Measurements from ENCODE around the gene PHEX. TPM values are rescaled to one million over a fixed set of nuclear protein-coding genes. Genes with fewer than 3 reads are reported as not detected.

PHEX gene
- total RNA-seq (2013) = 0.15 TPM
- polyA plus RNA-seq (under 1 TPM in 1 of 3 donors, not detected in 2; 0.03 TPM), polyA minus RNA-seq (not detected in 2 replicates), total RNA-seq (0.41 to 2.5 (median 0.75) reads per million in 11 experiments)

DNA sequence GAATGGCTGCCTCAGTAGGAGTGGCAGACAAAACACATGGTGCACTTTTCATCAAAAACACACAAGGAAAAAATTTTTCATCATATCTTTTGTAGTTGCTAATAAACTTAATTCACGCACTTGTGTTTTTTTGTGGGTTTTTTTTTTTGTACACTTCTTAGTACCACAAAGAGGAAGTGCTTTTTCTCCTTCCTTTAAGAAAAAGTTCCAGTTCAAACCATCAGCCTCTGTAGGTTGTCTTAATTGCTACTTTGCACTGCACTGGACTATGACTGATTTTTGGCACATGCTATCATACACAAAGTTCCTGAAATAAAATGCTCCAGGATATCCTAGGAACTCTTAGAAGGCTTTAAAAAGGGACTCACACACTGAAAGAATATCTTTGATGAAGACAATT lies at the start of gene PHEX:
Gene PHEX (plus strand): TSS at position 242 of the 400 bp plus-strand sequence. CDS start 681 bp downstream, outside the sequence.
- DNase-seq = peak in 1 of 3 donors; percentile 1
- no peaks in the 10 kb centered on the region for H3K79me2 ChIP-seq (ENCODE audit: insufficient read depth, low read length)
- H3K27ac Mint-ChIP-seq = no peak within 1 kb of the TSS
- H3K4me3 Mint-ChIP-seq = no peak within 1 kb of the TSS
- no peak within 1 kb of the TSS for H3K9ac ChIP-seq (ENCODE audit: insufficient read depth, low read length, poor library complexity, severe bottlenecking)
- intact Hi-C loops (cut with micrococcal nuclease) = no loop called here
- peaks cover 2% of the 10 kb centered on the region for H3K4me1 Mint-ChIP-seq
- H3K9me3 Mint-ChIP-seq = no peaks in the 10 kb centered on the region
- no CpG with 5 or more reads among the region's 1 CpG for WGBS (ENCODE audit: insufficient coverage)
- no peak within 1 kb of the TSS for H3K4me2 ChIP-seq (replicated peaks; ENCODE audit: extremely low read depth, low read length, poor library complexity, severe bottlenecking)
- no peaks in the 10 kb centered on the region for H4K20me1 ChIP-seq (ENCODE audit: insufficient read depth, low read length)
- H3K4me3 ChIP-seq (replicated peaks in 1 of 3; ENCODE audit: low read depth in 2 of 3, low read length in 3 of 3) = no peak within 1 kb of the TSS
- no peaks in the 10 kb centered on the region for H3K27me3 ChIP-seq (ENCODE audit: control insufficient read depth in 2 of 2, insufficient read depth in 2 of 2, low read length in 2 of 2)
- no peaks in the 10 kb centered on the region for H3K9me3 ChIP-seq (replicated peaks in 1 of 2; ENCODE audit: control insufficient read depth in 1 of 2, insufficient read depth in 1 of 2, low read length in 2 of 2)
- H3K36me3 Mint-ChIP-seq = no peaks in the 10 kb centered on the region
- no peaks in the 10 kb centered on the region for H3K4me1 ChIP-seq (ENCODE audit: control insufficient read depth in 1 of 2, insufficient read depth in 2 of 2, low read length in 2 of 2)
- H3K36me3 ChIP-seq (replicated peaks in 1 of 2; ENCODE audit: control insufficient read depth in 1 of 2, insufficient read depth in 2 of 2, low read length in 2 of 2) = no peaks in the 10 kb centered on the region
- peaks cover 0 to 1% (median 1%) of the 10 kb centered on the region in 3 donors for H3K27me3 Mint-ChIP-seq (ENCODE audit: low read depth in 3 of 3)
- TF ChIP-seq, protein P1, sequence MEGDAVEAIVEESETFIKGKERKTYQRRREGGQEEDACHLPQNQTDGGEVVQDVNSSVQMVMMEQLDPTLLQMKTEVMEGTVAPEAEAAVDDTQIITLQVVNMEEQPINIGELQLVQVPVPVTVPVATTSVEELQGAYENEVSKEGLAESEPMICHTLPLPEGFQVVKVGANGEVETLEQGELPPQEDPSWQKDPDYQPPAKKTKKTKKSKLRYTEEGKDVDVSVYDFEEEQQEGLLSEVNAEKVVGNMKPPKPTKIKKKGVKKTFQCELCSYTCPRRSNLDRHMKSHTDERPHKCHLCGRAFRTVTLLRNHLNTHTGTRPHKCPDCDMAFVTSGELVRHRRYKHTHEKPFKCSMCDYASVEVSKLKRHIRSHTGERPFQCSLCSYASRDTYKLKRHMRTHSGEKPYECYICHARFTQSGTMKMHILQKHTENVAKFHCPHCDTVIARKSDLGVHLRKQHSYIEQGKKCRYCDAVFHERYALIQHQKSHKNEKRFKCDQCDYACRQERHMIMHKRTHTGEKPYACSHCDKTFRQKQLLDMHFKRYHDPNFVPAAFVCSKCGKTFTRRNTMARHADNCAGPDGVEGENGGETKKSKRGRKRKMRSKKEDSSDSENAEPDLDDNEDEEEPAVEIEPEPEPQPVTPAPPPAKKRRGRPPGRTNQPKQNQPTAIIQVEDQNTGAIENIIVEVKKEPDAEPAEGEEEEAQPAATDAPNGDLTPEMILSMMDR (IDR thresholded peaks at IDR 0.05) = no peak
- no peak within 1 kb of the TSS for H2AFZ ChIP-seq (ENCODE audit: insufficient read depth, low read depth, low read length, poor library complexity, severe bottlenecking)
- no peak within 1 kb of the TSS for H3K27ac ChIP-seq (ENCODE audit: low read depth in 1 of 2, low read length in 2 of 2)

DNA sequence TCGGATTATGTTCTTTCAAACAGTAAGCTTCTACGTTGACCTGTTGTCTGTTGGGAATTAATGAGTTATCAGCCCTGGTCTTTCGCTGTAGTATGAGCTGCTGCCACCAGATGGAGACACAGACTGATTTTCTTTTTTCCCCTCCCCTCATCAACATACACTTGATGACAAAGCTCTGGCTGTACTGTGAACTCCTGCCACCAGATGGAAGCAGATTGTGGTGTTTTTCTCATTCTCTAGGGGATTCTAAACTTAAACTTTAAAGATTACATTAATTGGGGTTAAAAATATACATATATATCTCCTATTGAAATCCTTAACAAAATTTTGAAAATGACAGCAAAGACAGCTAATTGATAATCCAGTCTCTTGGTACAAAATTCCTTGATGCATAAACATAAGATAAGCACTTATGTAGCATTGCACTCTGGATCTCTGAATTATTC lies 46.8 kb upstream of the PHEX start:
- H3K4me3 Mint-ChIP-seq = no peak overlapping the region
- Histone ChIP-seq H3K27ac (ENCODE audit: low read depth in 1 of 2, low read length in 2 of 2) (no peak overlapping the region), H3K9me3 (replicated peaks in 1 of 2; ENCODE audit: control insufficient read depth in 1 of 2, insufficient read depth in 1 of 2, low read length in 2 of 2) (no peaks in the 10 kb centered on the region), H3K9ac (ENCODE audit: insufficient read depth, low read length, poor library complexity, severe bottlenecking) (no peak overlapping the region), H3K79me2 (ENCODE audit: insufficient read depth, low read length) (no peaks in the 10 kb centered on the region), H3K4me2 (replicated peaks; ENCODE audit: extremely low read depth, low read length, poor library complexity, severe bottlenecking) (no peak overlapping the region), H3K4me1 (ENCODE audit: control insufficient read depth in 1 of 2, insufficient read depth in 2 of 2, low read length in 2 of 2) (peaks cover 0 to 4% of the 10 kb centered on the region in 2 donors), H3K4me3 (replicated peaks in 1 of 3; ENCODE audit: low read depth in 2 of 3, low read length in 3 of 3) (no peak overlapping the region), H3K36me3 (replicated peaks in 1 of 2; ENCODE audit: control insufficient read depth in 1 of 2, insufficient read depth in 2 of 2, low read length in 2 of 2) (peaks cover 7 to 20% of the 10 kb centered on the region in 2 donors), H4K20me1 (ENCODE audit: insufficient read depth, low read length) (no peaks in the 10 kb centered on the region), H2AFZ (ENCODE audit: insufficient read depth, low read depth, low read length, poor library complexity, severe bottlenecking) (no peak overlapping the region), H3K27me3 (ENCODE audit: control insufficient read depth in 2 of 2, insufficient read depth in 2 of 2, low read length in 2 of 2) (no peaks in the 10 kb centered on the region)
- H3K27ac Mint-ChIP-seq = peak overlapping the region in 2 of 7 donors; percentile 19 to 31
- TF ChIP-seq, protein P1 (IDR thresholded peaks at IDR 0.05) = peak; percentile 84
- peaks cover 22 to 23% of the 10 kb centered on the region in 2 donors for H3K36me3 Mint-ChIP-seq
- H3K9me3 Mint-ChIP-seq = no peaks in the 10 kb centered on the region
- intact Hi-C loops (cut with micrococcal nuclease) = loop anchor here in 1 of 2 donors (5.0 kb wide), 1 partner anchor 207 kb away; no protein-coding TSS in a partner anchor
- DNase-seq = peak; percentile 66 to 69 (median 69)
- WGBS (ENCODE audit: insufficient coverage) = no CpG with 5 or more reads among the region's 3 CpGs
- H3K27me3 Mint-ChIP-seq (ENCODE audit: low read depth in 3 of 3) = peaks cover 0 to 2% (median 0%) of the 10 kb centered on the region in 3 donors
- peaks cover 10% of the 10 kb centered on the region for H3K4me1 Mint-ChIP-seq
